ENCODE results near the gene GTF3C1. TPM values are rescaled to one million over a fixed set of nuclear protein-coding genes. Genes with fewer than 3 reads are reported as not detected.

GTF3C1 gene
- total RNA-seq, 1 donor: 101 TPM

GRCh38 chr16:27462846-27463682 is 86.6 kb downstream of the GTF3C1 start:
- no peak overlapping the region for H3K4me3 ChIP-seq (ENCODE audit: low read depth, low read length)
- DNase-seq (ENCODE audit: low read depth): no peak
- no peak for TF ChIP-seq CTCF (IDR thresholded peaks at IDR 0.05; ENCODE audit: insufficient read depth, low read depth, low read length)

- no peak for DNase-seq (ENCODE audit: low read depth)
- no peak overlapping the region for H3K4me3 ChIP-seq (ENCODE audit: low read depth, low read length)
- no peak for TF ChIP-seq CTCF (IDR thresholded peaks at IDR 0.05; ENCODE audit: insufficient read depth, low read depth, low read length)
Observed at GRCh38 chr16:27462200-27462845, 87.4 kb downstream of the GTF3C1 start.

GRCh38 chr16:27461483-27462171 is 88.1 kb downstream of the GTF3C1 start:
- DNase-seq (ENCODE audit: low read depth): peak; percentile 11
- no peak for TF ChIP-seq CTCF (IDR thresholded peaks at IDR 0.05; ENCODE audit: insufficient read depth, low read depth, low read length)

GRCh38 chr16:27460663-27461482 is 88.8 kb downstream of the GTF3C1 start:
- DNase-seq (ENCODE audit: low read depth): no peak
- TF ChIP-seq CTCF (IDR thresholded peaks at IDR 0.05; ENCODE audit: insufficient read depth, low read depth, low read length): no peak
- no peak overlapping the region for H3K4me3 ChIP-seq (ENCODE audit: low read depth, low read length)

More at GRCh38 chr16:27461483-27462171, 88.1 kb downstream of the GTF3C1 start:
- no peak overlapping the region for H3K4me3 ChIP-seq (ENCODE audit: low read depth, low read length)

- TF ChIP-seq CTCF (IDR thresholded peaks at IDR 0.05; ENCODE audit: insufficient read depth, low read depth, low read length): no peak
- DNase-seq (ENCODE audit: low read depth): no peak
- no peak overlapping the region for H3K4me3 ChIP-seq (ENCODE audit: low read depth, low read length)
Observed at GRCh38 chr16:27460213-27460612, 89.5 kb downstream of the GTF3C1 start.

GRCh38 chr16:27458987-27459688 is 90.6 kb downstream of the GTF3C1 start:
- H3K4me3 ChIP-seq (ENCODE audit: low read depth, low read length): no peak overlapping the region
- DNase-seq (ENCODE audit: low read depth): no peak
- no peak for TF ChIP-seq CTCF (IDR thresholded peaks at IDR 0.05; ENCODE audit: insufficient read depth, low read depth, low read length)
